NCI-H128 (cell line): ENCODE data around the gene PLEKHA1.

ENCODE experiments used
- DNase-seq: peaks from one replicate; lab custom pipeline; 2025; ENCODE audit not compliant: unreplicated experiment; lab: John Stamatoyannopoulos, UW

The PLEKHA1 gene

GRCh38 chr10:122475591-122476332 is 101.3 kb downstream of the PLEKHA1 start:
- no peak for DNase-seq

GRCh38 chr10:122476333-122476695 is 101.8 kb downstream of the PLEKHA1 start:
- no peak for DNase-seq

- DNase-seq, result no peak
Observed at GRCh38 chr10:122477436-122477835, 102.9 kb downstream of the PLEKHA1 start.

DNA sequence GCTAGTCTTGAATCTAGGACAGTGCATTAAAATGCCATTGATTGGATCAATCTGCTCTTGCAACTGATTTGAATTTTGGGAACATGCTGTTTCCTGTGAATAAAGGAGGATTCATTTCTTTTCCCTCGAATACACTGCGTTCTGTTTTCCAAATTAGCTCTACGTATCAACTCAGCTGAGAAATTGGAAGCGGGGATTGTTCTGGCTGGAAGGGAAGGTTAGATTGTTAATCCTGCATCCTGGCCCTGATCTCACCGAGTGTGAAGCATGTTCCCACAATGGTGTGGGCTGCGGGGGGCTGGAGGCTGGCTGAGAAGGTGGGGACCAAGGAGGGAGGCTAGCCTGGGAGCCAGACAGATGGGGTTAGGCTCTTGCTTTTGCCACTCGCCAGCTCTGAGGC is 104.5 kb downstream of the PLEKHA1 start:
- DNase-seq, result no peak

DNA sequence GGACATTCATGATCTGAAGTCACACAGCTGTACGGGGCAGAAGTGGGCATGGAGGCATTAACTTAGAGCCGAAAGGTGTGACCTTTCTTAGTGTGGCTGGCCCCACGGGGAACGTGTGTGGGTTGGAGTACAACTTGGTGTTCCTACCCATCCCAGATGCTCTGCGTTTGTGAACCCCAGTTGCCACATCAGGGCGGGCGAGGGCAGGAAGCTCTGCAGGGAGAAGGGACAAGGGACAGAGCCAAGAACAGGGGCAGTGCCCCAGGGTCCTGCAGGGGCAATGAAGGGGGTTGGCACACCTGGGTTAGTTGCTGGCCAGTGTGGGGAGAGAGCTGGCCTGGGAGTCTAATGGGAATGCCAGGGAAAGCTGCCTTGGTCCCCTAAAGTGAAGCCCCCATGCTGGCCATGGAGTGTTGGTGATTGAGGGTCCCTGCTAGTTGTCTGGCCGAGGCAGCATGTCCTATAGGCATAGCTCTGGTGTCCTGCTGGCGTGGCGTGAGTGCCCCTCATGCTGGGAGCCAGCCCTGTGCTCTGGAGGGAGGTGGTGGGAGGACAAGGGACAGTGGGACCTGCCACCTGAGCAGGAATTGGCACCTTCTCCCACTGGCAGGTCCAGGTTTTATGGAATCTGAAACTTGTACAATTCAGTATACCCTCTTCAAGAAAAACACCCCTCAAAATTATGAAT is 105.8 kb downstream of the PLEKHA1 start:
- no peak for DNase-seq

- DNase-seq, result no peak
Observed at GRCh38 chr10:122481296-122482056, 107.0 kb downstream of the PLEKHA1 start.
